ENCODE data around the gene JARID2.

DNA sequence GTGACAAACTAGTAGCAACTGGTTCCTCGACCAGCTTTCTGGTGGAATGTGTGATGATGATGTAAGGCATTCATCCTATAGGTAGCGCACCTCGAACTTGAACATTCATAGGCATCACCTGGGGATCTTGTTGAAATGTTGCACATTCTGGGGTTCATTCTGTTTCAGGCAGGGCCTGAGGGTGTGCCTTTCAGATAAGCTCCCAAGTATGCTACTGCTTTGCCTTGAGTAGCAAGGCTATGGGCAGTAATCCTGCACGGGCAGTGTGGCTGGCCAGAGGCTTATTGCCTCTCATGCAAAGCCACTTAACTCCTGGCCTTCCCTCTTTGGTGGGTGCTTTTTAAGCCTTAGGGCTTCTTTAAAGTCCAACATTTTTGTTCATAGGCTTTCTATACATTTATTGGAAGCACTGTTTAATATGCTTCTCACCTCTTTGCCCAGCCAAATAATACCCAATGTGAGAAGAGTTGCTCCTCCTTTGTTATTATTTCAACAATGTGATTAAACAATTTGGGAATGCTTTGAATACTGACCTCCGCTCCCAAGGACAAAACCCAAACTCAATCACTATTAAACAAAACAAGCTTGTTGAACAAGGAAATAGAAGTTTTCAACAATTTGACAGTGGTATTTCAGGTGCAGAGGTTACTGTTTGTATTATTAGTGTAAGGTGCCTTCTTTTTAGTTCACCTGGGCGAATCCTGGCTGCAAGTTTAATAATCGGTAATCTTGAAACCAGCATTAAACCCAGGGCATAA is 57.5 kb downstream of the JARID2 start:
- TF ChIP-seq, protein P1, sequence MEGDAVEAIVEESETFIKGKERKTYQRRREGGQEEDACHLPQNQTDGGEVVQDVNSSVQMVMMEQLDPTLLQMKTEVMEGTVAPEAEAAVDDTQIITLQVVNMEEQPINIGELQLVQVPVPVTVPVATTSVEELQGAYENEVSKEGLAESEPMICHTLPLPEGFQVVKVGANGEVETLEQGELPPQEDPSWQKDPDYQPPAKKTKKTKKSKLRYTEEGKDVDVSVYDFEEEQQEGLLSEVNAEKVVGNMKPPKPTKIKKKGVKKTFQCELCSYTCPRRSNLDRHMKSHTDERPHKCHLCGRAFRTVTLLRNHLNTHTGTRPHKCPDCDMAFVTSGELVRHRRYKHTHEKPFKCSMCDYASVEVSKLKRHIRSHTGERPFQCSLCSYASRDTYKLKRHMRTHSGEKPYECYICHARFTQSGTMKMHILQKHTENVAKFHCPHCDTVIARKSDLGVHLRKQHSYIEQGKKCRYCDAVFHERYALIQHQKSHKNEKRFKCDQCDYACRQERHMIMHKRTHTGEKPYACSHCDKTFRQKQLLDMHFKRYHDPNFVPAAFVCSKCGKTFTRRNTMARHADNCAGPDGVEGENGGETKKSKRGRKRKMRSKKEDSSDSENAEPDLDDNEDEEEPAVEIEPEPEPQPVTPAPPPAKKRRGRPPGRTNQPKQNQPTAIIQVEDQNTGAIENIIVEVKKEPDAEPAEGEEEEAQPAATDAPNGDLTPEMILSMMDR (IDR thresholded peaks at IDR 0.05; ENCODE audit: low read depth, low read length): no peak
- TF ChIP-seq POLR2A (IDR thresholded peaks at IDR 0.05; ENCODE audit: extremely low read depth, insufficient read length): no peak
- no peak for TF ChIP-seq MYC (IDR thresholded peaks at IDR 0.05; ENCODE audit: low read depth, low read length)
- TF ChIP-seq, protein P2, sequence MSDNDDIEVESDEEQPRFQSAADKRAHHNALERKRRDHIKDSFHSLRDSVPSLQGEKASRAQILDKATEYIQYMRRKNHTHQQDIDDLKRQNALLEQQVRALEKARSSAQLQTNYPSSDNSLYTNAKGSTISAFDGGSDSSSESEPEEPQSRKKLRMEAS (IDR thresholded peaks at IDR 0.05; ENCODE audit: low read depth, low read length): no peak

All from NB4 (cell line).